DOHH2 (cell line): ENCODE results near the gene ADO.

Experiments used
- EZH2phosphoT487 ChIP-seq: fragments of 200-600 bp; sonication (generic); IDR thresholded peaks from 2 replicates; pipeline ENCODE4 v1.6.1; 2017; ENCODE audit warnings: borderline replicate concordance, mild to moderate bottlenecking, antibody characterized with exemption, low read length, moderate library complexity, mixed read lengths
- TF ChIP-seq, protein P1 (sequence below): fragments of 200-600 bp; sonication (generic); IDR thresholded peaks from one replicate; pipeline ENCODE4 v1.5.1; 2014; ENCODE audit warnings: antibody characterized with exemption, mild to moderate bottlenecking, low read depth, low read length; ENCODE audit not compliant: poor library complexity, severe bottlenecking

DNA sequence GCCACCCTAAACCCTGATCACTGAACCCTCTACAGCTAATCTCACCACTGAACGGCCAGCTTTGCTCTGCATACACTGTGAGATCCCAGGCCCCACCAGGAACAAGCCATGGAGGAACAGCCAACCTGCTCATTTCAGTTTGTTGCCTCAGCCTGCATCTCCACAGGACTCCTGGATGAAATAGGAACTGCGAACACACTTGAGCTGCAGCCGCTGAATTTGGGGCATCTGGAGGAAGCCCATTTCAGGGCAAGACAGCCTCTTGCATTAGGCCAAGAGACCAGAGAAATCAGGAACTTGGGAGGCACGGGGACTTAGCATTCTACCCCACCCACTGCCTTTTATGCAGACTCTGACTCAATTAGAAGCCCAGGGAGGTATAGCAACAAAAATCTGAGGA is 26.2 kb downstream of the ADO start:
- TF ChIP-seq, protein P1, sequence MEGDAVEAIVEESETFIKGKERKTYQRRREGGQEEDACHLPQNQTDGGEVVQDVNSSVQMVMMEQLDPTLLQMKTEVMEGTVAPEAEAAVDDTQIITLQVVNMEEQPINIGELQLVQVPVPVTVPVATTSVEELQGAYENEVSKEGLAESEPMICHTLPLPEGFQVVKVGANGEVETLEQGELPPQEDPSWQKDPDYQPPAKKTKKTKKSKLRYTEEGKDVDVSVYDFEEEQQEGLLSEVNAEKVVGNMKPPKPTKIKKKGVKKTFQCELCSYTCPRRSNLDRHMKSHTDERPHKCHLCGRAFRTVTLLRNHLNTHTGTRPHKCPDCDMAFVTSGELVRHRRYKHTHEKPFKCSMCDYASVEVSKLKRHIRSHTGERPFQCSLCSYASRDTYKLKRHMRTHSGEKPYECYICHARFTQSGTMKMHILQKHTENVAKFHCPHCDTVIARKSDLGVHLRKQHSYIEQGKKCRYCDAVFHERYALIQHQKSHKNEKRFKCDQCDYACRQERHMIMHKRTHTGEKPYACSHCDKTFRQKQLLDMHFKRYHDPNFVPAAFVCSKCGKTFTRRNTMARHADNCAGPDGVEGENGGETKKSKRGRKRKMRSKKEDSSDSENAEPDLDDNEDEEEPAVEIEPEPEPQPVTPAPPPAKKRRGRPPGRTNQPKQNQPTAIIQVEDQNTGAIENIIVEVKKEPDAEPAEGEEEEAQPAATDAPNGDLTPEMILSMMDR: no peak
- no peak for TF ChIP-seq EZH2phosphoT487
